Calu3 (cell line): Measurements from ENCODE around the gene ATXN7L2. TPM values are rescaled to one million over a fixed set of nuclear protein-coding genes. Genes with fewer than 3 reads are reported as not detected.

Experiments used
- BruUV-seq: library from RNA; stranded (reverse); fragments of 400-500 nt; replicated peaks from 2 replicates; lab custom pipeline; 2021; lab: Mats Ljungman, UMichigan
- CTCF ChIA-PET: fragments of 300-600 bp; sonication (Branson Sonifier 250); formaldehyde crosslinking; loops from one replicate; lab custom pipeline; 2022; ENCODE audit warnings: antibody characterized with exemption; lab: Charles Lee
- DNase-seq: peaks from one replicate; pipeline ENCODE4 v3.0.0; 2022
- H3K27ac Mint-ChIP-seq: one replicate; pipeline ENCODE4 v1.8.0; 2022; ENCODE audit warnings: mixed read lengths; ENCODE audit not compliant: unreplicated experiment
- H3K27me3 Mint-ChIP-seq: one replicate; pipeline ENCODE4 v1.8.0; 2022; ENCODE audit warnings: mixed read lengths; ENCODE audit not compliant: unreplicated experiment
- H3K36me3 Mint-ChIP-seq: one replicate; pipeline ENCODE4 v1.8.0; 2022; ENCODE audit warnings: mild to moderate bottlenecking, moderate library complexity, mixed read lengths; ENCODE audit not compliant: insufficient read depth, unreplicated experiment
- H3K4me1 Mint-ChIP-seq: one replicate; pipeline ENCODE4 v1.8.0; 2022; ENCODE audit warnings: mild to moderate bottlenecking, low read depth, mixed read lengths; ENCODE audit not compliant: unreplicated experiment
- H3K4me3 Mint-ChIP-seq: one replicate; pipeline ENCODE4 v1.8.0; 2022; ENCODE audit warnings: mild to moderate bottlenecking, low read depth, moderate library complexity, mixed read lengths; ENCODE audit not compliant: unreplicated experiment
- H3K9me3 Mint-ChIP-seq: one replicate; pipeline ENCODE4 v1.8.0; 2022; ENCODE audit warnings: low read depth, mixed read lengths; ENCODE audit not compliant: unreplicated experiment
- CTCF ChIP-seq: fragments of 200-600 bp; IDR thresholded peaks from one replicate; pipeline ENCODE4 v1.8.0; 2022; ENCODE audit warnings: antibody characterized with exemption; ENCODE audit not compliant: unreplicated experiment
- intact Hi-C: fragments of 100-400 bp; cut with micrococcal nuclease; formaldehyde crosslinking; loops from one replicate; pipeline ENCODE4 v1.10.0; 2022; ENCODE audit not compliant: unreplicated experiment
- total RNA-seq: library from RNA; stranded (reverse); gene quantifications from 2 replicates; pipeline ENCODE4 v1.2.3, GENCODE V29; 2022

The ATXN7L2 gene
- total RNA-seq, 1 experiment from 2014 or later = 4.3 TPM

GRCh38 chr1:109531826-109532364 lies 48.2 kb downstream of the ATXN7L2 start:
- Mint-ChIP-seq H3K27me3 (peaks cover 49% of the 10 kb centered on the region), H3K4me3 (no peak overlapping the region), H3K27ac (no peak overlapping the region), H3K36me3 (peaks cover 5% of the 10 kb centered on the region), H3K9me3 (no peaks in the 10 kb centered on the region), H3K4me1 (peaks cover 6% of the 10 kb centered on the region)
- intact Hi-C loops = loop anchor here (1.0 to 2.0 kb wide), 3 partner anchors 38 to 255 kb away; partner anchors contain the start of genes CYB561D1 and PSMA5
- no peak for TF ChIP-seq CTCF
- CTCF ChIA-PET = interaction anchor here (1.0 to 2.5 kb wide), 8 partner anchors 15 to 292 kb away, joined by 3 to 23 read pairs (median 6); partner anchors contain the start of gene CYB561D1
- DNase-seq = no peak
- no TSS peak for BruUV-seq

DNA sequence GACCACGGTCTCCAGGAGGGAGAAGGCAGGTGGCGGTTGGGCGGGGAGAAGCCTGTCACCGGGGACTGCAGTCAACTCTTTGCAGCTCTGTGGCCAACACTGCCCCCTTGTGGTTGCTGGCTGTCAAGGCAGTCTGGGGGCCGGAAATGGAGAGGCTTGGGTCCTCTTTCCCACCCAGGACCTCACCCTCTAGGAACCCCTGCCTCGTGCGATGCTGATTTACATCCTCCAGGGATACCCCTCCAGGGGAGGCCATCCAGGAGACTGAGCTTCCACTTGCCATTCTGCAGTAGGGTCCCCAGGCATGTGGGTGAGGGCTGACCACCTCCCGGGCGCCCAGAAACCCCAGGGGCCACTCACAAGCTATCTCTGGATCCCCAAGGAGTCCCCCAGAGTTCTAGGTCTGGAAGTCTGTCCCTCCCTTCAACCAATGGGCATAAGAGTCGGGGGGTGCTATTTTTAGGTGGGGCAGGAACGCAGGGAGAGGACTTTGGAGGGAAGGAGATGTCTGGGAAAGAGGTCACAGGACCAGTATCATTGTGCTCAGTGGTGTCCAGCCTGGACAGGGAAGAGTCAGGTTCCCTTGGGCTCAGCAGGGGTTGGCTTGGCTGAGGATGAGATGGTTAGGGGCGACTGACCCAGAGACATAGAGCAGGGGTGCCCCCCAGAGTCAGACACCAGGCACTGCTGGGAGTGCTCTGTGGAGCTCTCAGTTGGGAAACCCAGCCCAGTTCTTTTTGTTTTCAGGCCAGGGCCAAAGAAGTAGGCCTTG lies 48.8 kb downstream of the ATXN7L2 start:
- no peaks in the 10 kb centered on the region for H3K9me3 Mint-ChIP-seq
- CTCF ChIA-PET = interaction anchor here (0.9 to 2.5 kb wide), 12 partner anchors 15 to 452 kb away, joined by 3 to 23 read pairs (median 4); partner anchors contain the start of genes AHCYL1, CYB561D1 and GNAI3
- DNase-seq = peak; percentile 82
- H3K4me3 Mint-ChIP-seq = no peak overlapping the region
- H3K27me3 Mint-ChIP-seq = peaks cover 42% of the 10 kb centered on the region
- H3K4me1 Mint-ChIP-seq = peaks cover 6% of the 10 kb centered on the region
- peaks cover 5% of the 10 kb centered on the region for H3K36me3 Mint-ChIP-seq
- TF ChIP-seq CTCF = peak; percentile 85
- no TSS peak for BruUV-seq
- intact Hi-C loops = loop anchor here (1.0 to 2.0 kb wide), 3 partner anchors 38 to 256 kb away; partner anchors contain the start of genes CYB561D1 and PSMA5
- no peak overlapping the region for H3K27ac Mint-ChIP-seq

DNA sequence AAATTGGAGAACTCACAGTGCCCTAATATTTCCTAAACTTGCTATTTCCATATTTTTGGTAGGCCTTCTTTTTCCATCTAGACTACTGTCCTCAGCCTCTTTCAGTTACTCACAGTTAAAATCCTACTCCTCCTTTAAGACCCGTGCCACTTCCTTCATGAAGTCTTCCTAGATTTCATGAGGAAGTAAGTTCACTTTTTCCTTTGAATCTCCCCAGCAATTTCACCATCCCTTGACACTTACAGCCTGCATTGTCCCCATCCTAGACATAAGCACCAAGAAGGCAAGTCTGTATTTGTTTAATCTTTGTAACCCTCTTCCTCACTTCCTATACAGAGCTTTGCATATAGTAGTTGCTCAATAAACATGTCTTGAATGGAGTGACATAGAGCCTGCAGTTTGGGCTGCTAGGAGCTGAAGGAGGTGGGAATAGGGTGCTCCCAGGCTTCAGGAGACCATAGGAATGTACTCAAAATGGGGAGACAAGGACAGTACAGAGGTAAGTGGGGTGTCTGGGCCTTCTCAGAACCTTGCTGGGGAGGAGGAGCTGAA lies 50.7 kb downstream of the ATXN7L2 start:
- H3K4me3 Mint-ChIP-seq = no peak overlapping the region
- no peak for TF ChIP-seq CTCF
- H3K9me3 Mint-ChIP-seq = no peaks in the 10 kb centered on the region
- H3K27ac Mint-ChIP-seq = no peak overlapping the region
- DNase-seq = no peak
- peaks cover 34% of the 10 kb centered on the region for H3K27me3 Mint-ChIP-seq
- intact Hi-C loops = no loop called here
- BruUV-seq = no TSS peak
- peaks cover 5% of the 10 kb centered on the region for H3K36me3 Mint-ChIP-seq
- H3K4me1 Mint-ChIP-seq = peaks cover 6% of the 10 kb centered on the region
- CTCF ChIA-PET = interaction anchor here (0.7 kb wide), 2 partner anchors 86 to 203 kb away, joined by 4 to 6 read pairs; no protein-coding TSS in a partner anchor

- CTCF ChIA-PET = no interaction called here
- BruUV-seq = no TSS peak
- no peaks in the 10 kb centered on the region for H3K9me3 Mint-ChIP-seq
- no peak overlapping the region for H3K27ac Mint-ChIP-seq
- H3K4me3 Mint-ChIP-seq = no peak overlapping the region
- H3K36me3 Mint-ChIP-seq = peaks cover 5% of the 10 kb centered on the region
- intact Hi-C loops = no loop called here
- TF ChIP-seq CTCF = no peak
- peaks cover 34% of the 10 kb centered on the region for H3K27me3 Mint-ChIP-seq
- DNase-seq = no peak
- peaks cover 6% of the 10 kb centered on the region for H3K4me1 Mint-ChIP-seq
Observed at GRCh38 chr1:109535481-109535880, 51.8 kb downstream of the ATXN7L2 start.
